Measurements from ENCODE around the gene DMXL1.

The DMXL1 gene

GRCh38 chr5:119158144-119158543, 87.3 kb downstream of the DMXL1 start:
- H3K4me3 ChIP-seq (ENCODE audit: low read depth, low read length) = no peak overlapping the region
- no peak for DNase-seq (ENCODE audit: low read depth)
- TF ChIP-seq CTCF (IDR thresholded peaks at IDR 0.05; ENCODE audit: low read depth, low read length, missing control alignments) = no peak

- no peak for TF ChIP-seq CTCF (IDR thresholded peaks at IDR 0.05; ENCODE audit: low read depth, low read length, missing control alignments)
- no peak overlapping the region for H3K4me3 ChIP-seq (ENCODE audit: low read depth, low read length)
- DNase-seq (ENCODE audit: low read depth) = no peak
These were observed 90.5 kb downstream of the DMXL1 start for GRCh38 chr5:119161430-119161829.

- no peak for TF ChIP-seq CTCF (IDR thresholded peaks at IDR 0.05; ENCODE audit: low read depth, low read length, missing control alignments)
- no peak overlapping the region for H3K4me3 ChIP-seq (ENCODE audit: low read depth, low read length)
- DNase-seq (ENCODE audit: low read depth) = no peak
These were observed 95.1 kb downstream of the DMXL1 start for GRCh38 chr5:119166026-119166425.

- no peak for TF ChIP-seq CTCF (IDR thresholded peaks at IDR 0.05; ENCODE audit: low read depth, low read length, missing control alignments)
- no peak for DNase-seq (ENCODE audit: low read depth)
- H3K4me3 ChIP-seq (ENCODE audit: low read depth, low read length) = no peak overlapping the region
These were observed 97.5 kb downstream of the DMXL1 start for GRCh38 chr5:119168401-119168800.

- TF ChIP-seq CTCF (IDR thresholded peaks at IDR 0.05; ENCODE audit: low read depth, low read length, missing control alignments) = no peak
- no peak for DNase-seq (ENCODE audit: low read depth)
- no peak overlapping the region for H3K4me3 ChIP-seq (ENCODE audit: low read depth, low read length)
These were observed 100.8 kb downstream of the DMXL1 start for GRCh38 chr5:119171686-119172085.

GRCh38 chr5:119174578-119175163, 103.8 kb downstream of the DMXL1 start:
- TF ChIP-seq CTCF (IDR thresholded peaks at IDR 0.05; ENCODE audit: low read depth, low read length, missing control alignments) = no peak
- H3K4me3 ChIP-seq (ENCODE audit: low read depth, low read length) = no peak overlapping the region
- DNase-seq (ENCODE audit: low read depth) = no peak

GRCh38 chr5:119176785-119177184, 105.9 kb downstream of the DMXL1 start:
- TF ChIP-seq CTCF (IDR thresholded peaks at IDR 0.05; ENCODE audit: low read depth, low read length, missing control alignments) = no peak
- H3K4me3 ChIP-seq (ENCODE audit: low read depth, low read length) = no peak overlapping the region
- DNase-seq (ENCODE audit: low read depth) = no peak
